SIG-M5 (cell line): ENCODE results near the gene RAB24.
"Not testable (repeated sequence)": the region's sequence is repeated elsewhere in the genome, so short reads cannot be mapped to it uniquely, and the experiment has no call there.

Experiments
- DNase-seq: peaks from one replicate; lab custom pipeline; 2025; lab: John Stamatoyannopoulos, UW

RAB24 gene

DNA sequence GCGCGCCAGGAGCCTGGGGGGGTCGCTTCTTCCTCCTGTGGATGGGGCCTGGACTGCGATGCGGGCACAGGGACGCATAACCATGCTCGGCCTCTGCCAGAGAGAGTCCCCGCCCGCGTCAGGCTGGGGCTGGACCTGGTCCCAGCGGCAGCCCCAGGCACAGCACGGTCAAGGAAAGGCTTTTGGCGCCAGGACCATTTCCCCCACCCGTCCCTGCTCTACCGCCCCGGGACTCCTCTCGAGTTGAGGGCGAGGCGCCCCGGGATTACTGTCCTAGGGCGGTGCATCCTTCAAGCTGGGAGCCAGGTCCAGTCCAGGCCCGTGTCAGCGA is 7.8 kb upstream of the RAB24 start:
- no peak for DNase-seq

DNA sequence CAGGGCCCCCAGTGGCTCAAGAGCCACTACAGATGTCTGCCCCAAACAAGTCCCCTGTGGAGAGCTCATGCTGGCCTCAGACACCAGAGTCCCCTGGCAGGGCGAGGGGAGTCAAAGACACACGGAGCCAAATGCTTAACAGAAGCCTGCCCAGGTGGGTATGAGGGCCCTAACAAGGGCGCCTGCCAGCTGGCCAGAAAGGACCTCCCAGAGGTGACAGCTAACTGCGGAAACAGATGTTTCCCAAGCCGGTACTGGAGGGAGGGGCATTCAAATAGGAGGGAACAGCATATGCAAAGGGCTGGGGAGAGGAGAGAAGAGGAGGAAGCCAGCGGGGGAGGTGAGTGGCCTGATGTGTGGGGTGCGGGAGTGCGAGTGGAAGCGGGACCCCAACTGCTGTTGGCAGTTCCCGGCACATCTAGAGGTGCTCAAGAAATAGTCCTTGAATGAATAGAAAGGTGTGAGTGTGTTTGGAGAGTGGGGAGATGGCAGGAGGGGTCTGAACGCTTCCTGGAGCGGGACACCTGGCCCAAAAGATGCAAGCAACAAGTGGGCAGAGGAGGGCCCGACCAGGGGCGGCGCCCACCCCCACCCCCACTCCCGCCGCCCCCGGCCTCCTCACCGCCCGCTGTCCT is 7.4 kb upstream of the RAB24 start:
- DNase-seq, result no peak

DNA sequence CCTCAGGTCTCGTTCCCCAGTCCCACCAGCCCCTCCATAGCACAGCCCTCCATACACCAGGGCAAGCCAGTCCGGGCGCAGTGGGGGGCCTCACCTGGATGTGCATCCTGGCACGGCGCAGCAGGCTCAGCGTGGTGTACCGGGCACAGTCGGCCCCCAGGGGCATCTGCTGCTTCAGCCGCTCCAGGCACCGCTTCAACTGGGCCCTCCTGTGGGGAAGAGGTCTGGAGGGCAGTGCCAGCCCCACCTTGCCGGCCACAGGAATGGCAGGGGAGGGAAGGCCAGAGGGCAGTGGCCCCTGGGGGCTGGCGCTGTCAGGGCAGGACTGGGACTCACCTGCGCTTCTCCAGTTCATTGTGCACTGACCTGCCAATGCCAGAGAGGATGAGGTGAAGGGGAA is 6.8 kb upstream of the RAB24 start:
- DNase-seq, result no peak

DNA sequence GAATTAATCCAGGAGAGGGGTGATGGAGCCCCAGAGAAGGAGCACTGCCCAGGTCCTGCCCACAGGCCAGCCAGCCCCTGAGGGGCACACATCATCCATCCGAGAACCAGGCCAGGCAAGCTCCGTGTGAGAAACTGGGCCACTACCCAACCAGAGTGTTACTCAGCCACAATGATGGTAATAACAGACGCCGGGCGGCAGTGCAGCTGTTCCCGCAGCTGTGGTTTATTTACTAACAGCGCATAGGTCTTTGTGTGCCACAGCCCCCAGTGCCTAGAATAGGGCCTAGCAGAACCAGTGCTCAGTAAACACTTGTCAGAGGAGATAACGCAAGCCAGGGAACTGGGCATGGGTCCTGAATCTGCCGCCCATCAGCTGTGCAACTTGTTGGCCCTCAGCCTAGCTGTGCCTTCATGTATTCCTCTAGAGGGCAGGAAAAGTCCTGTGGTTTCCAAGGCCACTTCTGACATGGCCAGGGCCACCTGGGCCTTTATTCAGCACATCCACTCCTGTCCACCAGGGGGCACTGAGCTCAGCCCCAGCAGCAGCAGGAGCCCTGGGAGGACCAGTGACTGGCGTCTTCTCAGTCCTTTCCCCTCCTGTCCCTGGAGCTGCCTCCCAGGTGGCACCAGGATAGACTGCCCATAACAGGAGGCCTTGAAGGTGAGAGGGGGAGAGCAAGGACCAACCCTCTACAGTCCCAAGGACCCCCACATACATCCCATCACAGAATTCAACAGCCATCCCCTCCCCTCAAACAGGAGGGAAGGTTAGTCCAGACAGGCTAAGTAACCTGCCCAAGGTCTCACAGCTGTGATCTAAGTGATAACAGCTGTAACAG is 6.1 kb upstream of the RAB24 start:
- DNase-seq, result no peak

DNA sequence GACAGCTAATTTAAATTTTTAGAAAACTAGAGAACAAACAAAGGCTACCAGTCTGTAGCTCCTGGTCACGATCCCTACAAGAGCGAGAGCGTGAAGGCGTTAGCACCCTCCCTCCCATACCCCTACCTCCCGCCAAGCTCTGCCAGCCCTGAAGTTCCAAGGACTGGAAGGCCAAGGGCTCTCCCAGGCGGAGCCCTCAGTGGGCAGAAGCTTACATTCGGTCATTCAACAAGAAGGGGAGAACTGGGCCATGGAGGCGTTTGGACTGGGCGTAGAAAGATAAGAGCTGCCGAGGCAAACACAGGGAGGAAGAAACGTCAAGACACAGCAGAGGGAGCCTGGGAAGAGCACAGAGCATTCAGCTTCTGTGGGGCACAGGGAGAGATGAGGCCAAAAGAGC is 5.2 kb upstream of the RAB24 start:
- no peak for DNase-seq

DNA sequence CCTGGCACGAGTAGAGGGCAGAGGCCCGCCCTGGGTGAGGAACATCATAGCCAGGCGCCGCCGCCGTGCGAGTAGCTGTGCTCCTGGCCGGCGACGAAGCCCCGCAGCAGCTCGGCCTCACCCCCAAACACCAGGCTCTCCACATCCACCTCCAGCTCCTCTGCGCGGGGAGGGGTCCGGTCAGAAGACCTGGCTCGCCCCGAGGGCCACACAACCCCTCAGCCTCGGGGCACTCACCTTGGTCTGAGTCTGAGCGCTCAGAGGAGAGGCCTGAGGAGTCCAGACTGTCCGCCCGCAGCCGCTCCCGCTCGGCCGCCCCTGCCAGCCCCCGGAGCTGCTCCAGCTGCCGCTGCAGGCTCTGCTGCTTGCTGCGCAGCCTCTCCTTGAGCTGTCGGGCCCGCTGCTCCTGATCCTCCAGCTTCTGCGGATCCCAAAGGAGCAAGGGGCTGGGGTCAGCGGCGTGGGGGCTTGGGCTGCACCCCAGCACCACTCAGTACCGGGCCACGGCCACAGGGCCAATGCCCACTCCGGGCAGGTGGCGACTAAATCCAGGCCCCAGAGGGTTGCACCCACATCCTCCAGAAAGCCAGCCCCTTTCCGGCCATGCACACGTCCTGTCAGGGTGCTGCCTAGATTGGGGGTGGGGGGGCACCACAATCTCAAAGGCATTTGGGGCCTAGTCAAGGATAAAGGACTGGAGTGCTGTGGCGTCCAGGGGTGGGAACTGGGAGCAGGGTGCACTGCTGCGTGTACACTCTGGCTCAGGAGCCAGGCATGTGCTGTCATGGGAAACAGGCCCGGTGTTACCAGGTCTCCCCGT is 4.2 kb upstream of the RAB24 start:
- DNase-seq, result no peak

DNA sequence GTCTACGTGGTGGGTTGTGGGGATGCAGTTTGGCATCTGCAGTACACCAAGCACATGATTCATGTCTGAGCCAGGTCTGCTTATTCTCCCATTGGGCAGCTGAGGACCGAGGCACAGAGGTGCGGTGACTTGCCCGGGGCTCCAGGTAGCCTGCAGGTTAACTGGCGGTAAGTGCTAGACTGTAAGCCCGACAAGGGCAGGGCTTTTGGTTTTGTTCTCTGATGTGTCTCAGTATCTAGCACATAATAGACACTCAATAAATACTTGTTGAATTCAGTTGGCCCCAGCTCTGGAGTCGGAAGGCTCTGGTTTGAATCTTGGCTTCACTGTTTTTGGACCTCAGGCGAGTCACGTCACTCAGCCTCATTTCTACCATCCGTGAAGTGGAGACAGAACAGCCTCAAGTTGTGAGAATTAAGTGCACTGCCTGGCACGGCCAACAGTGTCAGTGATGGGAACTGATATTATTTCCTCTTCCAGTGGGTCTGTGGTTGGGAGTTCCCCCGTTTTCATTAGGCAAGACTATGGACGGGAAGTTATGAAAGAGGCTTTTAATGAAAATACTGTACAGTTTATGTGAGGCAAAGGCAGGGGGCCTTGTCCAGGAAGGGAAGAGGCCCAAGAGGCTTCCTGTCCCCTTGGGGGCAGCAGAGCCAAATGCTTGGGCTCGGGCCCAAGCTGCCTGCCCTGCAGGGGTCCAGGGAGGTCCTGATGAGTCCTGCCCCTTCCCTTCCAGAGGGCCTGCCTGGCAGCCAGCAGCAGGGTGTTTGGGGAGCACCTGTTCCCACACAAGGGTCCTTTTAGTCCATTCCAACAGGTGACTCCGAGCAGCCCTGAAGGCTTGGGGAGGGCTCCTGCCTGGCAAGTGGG is 3.4 kb upstream of the RAB24 start:
- DNase-seq, result peak; percentile 91

DNA sequence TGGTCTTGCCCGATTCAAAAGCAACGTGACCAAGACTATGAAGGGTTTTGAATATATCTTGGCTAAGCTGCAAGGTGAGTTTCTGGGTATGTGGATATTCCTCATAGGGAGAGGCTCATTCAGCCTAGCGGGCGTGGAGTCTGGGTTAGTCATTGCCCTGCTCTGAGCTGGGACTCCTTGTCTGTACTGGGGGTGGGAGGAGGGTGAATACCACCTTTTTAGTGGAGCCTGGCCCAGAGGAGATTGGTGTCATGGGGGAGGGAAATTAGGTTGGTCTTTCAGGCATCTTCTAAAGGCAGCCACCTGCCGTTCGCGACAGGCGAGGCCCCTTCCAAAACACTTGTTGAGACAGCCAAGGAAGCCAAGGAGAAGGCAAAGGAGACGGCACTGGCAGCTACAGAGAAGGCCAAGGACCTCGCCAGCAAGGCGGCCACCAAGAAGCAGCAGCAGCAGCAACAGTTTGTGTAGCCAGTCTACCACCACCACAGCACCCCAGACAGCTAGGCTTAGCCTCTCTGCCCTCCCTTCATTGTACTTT is 2.7 kb upstream of the RAB24 start:
- not testable (repeated sequence) for DNase-seq

DNA sequence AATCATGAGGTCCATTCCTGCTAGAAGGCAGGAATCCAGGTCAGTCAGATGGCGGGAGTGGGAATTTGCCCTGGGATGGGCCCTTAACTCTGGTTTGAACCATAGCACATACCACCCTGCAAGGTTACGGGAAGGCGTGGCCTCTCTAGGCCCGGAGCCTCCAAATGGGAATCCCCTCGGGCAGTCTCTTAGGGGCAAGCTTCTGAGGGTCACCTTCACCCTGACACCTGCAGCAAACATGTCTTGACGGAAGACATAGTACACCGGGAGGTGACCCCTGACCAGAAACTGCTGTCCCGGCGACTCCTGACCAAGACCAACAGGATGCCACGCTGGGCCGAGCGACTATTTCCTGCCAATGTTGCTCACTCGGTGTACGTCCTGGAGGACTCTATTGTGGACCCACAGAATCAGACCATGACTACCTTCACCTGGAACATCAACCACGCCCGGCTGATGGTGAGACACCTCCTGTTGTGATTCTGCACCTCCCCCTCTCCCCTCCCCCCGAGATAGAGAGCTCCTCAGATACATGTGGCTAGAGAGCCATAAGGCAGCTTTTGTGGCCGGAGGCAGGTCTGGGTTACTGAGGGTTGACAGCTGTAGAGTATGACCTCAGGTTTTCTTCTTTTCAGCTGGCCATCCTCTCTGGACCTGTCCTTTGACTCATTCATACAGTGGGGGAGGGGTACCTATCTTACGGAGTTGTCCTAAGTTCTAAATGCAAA is 1.0 kb upstream of the RAB24 start:
- no peak for DNase-seq

DNA sequence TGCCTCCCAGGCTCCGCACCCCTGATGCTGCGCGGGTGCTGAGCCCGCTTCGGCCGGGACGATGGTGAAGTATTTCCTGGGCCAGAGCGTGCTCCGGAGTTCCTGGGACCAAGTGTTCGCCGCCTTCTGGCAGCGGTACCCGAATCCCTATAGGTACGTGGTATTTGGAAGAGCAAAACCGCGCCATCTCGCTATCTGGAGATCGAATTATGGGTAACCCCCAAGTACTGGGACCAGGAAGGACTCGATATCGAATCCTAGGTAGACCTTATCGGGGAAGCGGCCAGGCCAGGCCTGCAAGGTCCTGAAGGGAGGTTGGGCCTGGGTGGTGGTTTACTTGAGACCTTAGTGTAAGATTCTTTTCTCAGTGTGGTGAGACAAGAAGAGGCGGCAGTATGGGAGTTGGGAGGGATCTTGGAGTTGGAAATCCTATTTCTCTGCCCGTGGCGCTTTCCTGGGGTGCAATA is 439 bp upstream of the RAB24 start:
- DNase-seq, result no peak

DNA sequence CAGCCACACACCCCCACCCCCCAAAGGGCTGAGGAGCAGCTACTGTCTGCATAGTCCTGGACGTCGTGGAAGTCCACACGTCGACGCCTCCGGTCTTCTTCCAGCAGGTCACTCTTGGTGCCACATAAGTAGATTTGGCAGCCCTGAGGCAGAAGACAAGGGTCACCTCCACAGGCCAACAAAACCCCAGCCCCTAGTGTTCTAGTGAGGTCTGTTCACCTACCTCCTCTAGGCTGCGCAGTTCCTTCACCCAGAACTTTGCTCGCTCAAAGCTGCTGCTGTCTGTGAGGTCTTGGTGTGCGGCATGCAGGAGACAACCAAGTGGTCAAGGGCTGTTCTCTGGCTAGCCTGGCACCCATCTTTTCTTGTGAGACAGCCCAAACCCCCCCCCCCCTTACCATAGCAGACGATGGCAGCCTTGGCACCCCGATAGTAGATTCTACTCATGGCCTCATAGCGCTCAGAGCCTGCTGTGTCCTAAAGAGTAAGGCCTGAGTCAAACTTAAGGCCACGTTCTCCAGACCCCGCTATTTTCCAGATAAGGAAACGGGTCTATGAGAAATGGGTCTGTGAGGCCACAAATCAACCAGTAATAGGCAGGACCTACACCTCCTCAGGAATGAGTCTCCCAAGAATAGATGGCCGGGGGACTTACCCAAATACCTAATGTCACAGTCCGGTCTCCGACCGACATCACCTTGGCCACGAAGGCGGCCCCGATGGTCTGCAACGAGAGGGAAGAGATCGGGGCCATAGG is 987 bp downstream of the RAB24 start:
- no peak for DNase-seq

DNA sequence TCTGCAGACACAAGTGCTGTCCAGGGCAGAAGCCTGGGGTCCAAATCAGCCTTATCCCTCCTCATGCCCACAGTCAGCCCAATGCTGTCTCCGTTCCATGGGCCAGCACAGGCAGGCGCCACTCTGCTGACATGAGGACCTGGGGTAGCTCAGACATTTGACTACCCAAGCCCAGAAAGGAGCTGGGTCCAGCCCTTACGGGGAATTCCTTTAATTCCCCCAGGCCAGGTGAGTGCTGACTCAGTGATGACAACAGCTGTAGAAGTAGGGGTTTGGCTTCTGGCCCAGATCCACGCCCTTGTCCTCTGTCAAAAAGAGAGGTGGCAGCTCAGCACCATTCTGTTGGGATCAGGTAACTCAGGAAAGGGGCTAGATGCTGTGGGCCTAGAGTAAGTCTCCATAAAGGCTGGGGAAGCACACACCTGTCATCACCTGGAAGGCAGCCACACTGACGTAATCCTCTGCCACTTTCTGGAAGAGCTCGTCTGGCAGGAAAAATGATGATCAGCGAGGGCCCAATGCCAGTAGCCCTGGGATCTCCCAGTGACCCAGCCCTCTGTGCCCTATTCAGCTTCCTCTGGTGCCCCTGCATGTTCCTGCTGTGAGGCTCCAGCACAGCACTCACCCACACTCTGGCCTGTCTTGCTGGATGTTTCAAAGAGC is 1.9 kb downstream of the RAB24 start:
- DNase-seq, result no peak

DNA sequence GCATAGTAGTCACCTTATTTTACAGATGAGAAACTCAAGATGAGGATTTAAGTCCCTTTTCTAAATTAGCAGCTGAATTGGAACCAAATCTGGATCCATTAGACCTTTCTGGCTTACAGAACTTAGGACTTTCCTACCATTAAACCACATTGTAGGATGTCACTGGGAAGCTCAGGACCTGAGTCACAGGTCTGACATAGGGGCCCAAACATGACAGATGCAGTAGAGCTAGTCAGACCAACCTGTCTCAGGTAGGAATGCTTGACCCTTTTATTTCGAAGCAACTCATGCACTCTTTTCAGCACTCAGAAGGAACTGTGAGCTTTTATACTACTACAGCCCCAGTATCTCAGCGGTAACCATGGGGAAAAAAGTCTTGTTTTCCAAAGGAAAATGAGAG is 2.6 kb downstream of the RAB24 start:
- DNase-seq, result no peak

DNA sequence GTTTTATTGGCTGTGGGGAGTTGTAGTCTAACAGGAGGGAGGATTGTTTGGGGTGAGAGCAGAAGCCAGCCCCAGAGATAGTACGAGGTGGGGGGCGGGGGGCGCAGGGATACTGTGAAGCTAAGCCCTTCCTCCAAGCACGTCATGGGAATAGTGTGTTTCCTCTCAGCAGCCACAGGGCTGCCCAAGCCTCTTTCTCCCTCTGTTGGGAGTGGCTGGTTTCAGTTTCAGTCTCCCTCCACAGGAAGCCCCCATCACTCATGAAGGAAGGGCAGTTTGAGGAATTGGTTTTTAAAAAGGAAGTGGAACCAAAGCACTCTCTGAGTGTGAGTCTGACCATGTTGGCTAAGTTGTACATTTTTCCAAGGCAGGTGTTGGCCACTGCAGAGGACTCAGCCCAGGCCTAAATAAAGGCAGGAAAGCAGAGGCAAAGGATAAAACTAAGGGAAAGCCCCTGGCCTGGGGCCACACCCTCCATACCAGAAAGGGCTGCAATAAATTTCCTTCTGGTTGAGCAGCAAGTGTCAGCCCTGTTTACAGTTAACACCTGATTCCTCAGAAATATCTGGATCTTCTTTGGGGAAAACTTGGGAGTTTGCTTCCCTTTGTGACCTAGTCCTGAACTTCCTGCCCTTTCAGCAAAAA is 3.2 kb downstream of the RAB24 start:
- peak; percentile 86 for DNase-seq

DNA sequence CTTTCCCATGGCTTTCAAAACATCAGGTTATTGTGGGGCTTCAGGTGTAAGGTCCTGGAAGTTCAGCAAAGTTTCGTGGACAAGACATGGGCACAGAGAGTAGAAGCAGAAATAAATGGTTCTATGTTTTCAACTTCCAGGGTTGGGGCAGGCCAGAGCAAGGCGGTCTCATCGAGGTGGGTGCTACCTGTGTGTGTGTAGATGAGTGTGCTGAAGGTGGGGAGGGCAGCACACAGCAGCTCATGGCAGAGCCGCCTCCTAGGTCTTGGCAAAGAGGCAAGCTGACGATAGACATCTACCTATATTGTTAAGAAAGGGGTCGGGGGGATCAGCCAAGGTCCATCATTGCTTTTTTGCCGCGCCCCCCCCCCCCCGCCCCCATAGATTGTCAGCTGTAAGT is 3.8 kb downstream of the RAB24 start:
- DNase-seq, result no peak

DNA sequence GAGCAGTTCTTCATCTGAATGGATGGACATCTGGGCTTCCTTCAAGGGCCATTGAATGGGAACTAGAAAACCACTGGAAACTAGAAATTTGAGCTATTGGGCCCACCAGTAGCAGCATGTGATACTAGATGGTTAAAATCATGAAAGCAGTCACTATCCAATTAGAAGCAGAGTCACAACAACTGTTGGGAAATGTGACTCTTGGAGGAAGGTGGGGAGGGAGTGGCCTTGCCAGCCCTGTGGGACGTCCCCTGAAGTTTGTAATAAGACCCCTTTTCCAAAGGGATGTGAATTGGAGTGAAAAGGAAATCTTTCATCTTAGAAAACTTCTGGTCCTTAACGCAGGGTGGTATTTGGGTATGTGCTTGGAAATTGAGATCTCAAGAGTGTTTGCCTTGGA is 5.6 kb downstream of the RAB24 start:
- no peak for DNase-seq

DNA sequence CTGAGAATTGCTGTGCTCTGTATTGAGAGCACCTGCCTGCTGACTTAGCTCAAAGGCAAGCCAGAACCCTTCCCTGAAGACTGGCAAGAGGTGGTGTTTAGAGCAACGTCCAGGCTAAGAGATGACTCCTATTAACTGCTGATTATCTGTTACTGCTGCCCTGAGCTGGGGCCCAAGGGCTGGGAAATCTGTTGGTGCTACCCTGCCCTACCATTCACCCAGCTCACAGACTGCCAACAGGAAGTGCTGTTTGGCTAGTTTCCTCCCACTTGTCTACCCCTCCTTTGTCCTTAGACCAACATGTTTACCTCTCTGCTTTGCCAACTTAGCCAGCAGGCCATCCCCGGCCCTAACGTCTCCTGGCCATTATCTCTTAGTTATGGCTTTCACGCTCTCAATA is 6.9 kb downstream of the RAB24 start:
- DNase-seq, result no peak

DNA sequence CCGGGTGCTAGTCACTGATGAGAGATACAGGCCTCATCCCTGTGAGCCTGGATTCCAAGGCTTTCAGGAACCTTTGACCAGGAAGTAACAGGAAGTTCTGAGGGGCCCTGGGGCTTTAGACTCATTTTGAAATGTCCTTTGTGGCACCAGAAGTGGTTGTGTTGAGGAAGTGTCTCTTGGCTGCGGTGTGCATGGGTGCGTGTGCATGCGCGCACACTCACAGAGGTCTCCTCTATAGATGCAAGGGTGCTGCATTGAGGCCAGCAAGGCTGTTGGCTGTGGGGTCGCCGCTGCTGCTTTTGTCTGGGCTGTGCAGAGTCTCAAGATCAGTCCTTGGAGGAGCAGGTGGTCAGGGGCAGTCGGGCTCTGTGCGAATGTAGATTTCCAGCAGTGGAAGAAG is 7.6 kb downstream of the RAB24 start:
- DNase-seq, result no peak

DNA sequence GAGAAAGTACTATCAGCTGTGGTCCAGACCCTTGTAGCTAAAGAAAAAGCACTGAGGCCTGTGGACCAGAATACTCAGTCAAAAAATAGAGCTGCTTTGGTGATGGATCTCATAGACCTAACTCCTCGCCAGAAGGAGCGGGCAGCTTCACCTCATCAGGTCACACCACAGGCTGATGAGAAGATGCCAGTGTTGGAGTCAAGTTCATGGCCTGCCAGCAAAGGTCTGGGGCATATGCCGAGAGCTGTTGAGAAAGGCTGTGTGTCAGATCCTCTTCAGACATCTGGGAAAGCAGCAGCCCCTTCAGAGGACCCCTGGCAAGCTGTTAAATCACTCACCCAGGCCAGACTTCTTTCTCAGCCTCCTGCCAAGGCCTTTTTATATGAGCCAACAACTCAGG is 8.9 kb downstream of the RAB24 start:
- DNase-seq, result no peak
